Activated T-helper 1 cell treated with anti-CD3 and anti-CD28 coated beads, Interleukin-2, amount 50 U/mL, for 16 hours (primary cell): ENCODE results near the gene ACSL5.
"Not testable (repeated sequence)": the region's sequence is repeated elsewhere in the genome, so short reads cannot be mapped to it uniquely, and the experiment has no call there.

Experiments
- DNase-seq, 2 donors: peaks; one replicate each; pipeline ENCODE4 v3.0.0-alpha.2; 2020; ENCODE audit warnings: low read depth in 1 of 2, low spot score in 1 of 2

The ACSL5 gene

GRCh38 chr10:112406806-112407205 is 32.9 kb downstream of the ACSL5 start:
- not testable (repeated sequence) for DNase-seq

GRCh38 chr10:112407696-112408095 is 33.8 kb downstream of the ACSL5 start:
- no peak for DNase-seq

DNA sequence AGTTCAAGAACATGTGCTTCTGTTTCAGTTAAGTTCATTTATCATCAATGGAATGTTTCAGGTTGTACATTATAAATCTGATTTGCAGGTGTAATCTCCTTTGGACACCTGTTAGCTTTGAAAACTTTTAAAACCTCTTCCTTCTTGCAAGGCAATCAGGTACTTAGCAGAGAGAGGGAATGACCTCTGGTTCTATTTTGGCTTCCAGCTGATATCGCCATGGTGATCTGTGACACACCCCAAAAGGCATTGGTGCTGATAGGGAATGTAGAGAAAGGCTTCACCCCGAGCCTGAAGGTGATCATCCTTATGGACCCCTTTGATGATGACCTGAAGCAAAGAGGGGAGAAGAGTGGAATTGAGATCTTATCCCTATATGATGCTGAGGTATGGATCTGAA is 35.4 kb downstream of the ACSL5 start:
- DNase-seq, result no peak

DNA sequence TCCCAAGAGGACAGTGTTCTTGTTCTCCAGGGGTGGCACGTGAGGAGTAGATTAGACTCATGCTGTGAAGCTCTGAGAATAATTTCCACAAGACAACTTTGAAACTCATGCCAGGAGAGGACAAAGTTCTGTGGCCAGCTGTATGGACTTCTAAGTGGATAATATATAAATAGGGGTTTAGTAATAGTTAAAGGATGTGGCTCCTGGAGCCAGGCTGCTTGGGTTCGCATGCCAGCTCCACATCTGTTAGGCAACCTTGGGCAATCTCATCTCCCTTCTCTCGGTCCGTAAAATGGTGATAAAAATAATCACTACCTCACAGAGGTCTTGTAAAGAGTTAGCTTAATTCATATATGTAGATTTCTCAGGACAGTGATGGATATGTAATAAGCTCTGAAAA is 35.8 kb downstream of the ACSL5 start:
- DNase-seq, result no peak

DNA sequence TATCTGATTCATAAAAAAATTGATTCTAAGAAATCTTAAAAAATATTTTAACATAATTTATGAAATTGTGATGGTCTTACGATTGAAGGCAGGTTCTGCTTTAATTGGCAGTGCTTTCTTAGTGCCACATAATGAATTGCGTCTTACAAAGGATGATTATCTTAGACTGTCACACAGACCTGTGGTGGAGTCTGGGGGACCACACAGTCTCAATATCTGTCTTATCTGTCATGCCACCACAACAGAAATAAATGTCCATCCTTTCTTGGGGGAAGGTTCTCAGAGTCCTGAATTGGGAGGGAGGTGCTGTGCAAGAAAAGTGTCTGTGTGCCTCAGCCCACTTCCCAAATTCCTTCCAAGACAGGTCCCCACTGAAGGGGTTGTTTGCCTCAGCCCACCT is 38.8 kb downstream of the ACSL5 start:
- no peak for DNase-seq

- DNase-seq, result no peak
Observed at GRCh38 chr10:112421731-112422130, 47.8 kb downstream of the ACSL5 start.

DNA sequence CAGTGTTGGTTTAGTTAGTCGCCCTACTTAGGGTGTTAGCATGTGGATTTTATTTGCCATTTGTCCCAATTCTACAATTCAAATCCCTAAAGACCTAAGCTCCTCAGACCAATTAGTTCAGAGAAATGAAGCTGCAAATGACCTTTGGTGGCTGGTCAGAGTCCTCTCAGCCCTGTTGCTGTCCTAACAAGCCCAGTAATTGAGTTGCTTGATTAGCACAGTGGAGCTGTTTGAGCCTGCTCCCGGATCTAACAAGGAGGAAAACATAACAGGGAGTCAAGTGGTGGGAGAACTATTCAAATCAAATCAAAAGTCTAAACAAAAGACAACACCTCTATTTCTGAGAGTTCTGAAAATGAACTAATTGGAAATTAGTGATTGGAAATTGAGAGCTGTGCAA is 50.7 kb downstream of the ACSL5 start:
- no peak for DNase-seq

- DNase-seq, result no peak
Observed at GRCh38 chr10:112426111-112426510, 52.2 kb downstream of the ACSL5 start.

GRCh38 chr10:112429147-112429546 is 55.2 kb downstream of the ACSL5 start:
- no peak for DNase-seq

- DNase-seq, result no peak
Observed at GRCh38 chr10:112429654-112430230, 55.8 kb downstream of the ACSL5 start.

- DNase-seq, result no peak
Observed at GRCh38 chr10:112433136-112433535, 59.2 kb downstream of the ACSL5 start.

DNA sequence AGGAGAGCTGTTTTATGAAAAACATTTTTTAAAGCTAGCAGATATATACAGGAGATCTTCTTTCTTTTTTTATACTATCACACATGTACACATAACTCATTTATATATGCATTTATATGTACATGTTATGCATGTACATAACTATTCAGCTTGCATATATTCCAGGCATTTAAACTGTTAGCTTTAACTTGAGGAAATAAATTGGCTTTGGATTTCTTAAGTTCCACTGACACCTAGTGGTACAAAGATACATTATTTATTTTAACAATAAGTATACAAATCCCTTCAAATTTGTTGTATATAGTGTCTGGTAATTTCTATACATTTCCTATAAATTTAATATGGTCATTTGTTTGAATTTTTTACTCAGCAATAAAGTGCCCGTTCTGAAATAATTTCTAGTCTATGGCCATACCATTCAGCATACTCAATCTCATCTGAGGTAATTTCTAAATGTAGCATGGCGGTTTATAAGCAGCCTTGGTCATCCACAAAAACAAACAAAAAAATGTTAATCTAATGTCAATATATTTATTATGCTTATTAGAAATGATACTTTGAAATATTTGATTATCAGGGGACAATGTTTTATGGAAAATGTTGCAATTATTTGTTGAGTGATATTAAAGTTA is 61.2 kb downstream of the ACSL5 start:
- DNase-seq, result no peak

GRCh38 chr10:112438356-112438755 is 64.4 kb downstream of the ACSL5 start:
- no peak for DNase-seq

DNA sequence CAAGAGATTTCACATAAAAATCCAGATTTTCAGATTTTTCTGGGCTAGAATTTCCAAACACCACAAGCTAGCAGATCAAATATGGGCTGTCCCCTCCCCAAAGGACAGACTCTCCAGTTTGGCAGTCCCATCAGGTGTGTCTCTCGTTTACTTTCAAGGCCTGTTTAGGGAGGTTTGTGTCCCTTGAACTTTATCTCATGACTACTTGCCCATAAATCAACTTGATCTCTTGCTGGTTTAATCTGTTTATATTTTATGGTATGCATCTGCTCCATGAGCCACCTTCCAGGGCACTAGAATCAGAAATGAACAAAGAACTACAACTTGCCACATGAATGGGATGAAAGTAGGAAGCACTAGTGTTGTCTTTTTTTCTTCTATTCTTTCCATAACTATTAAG is 67.6 kb downstream of the ACSL5 start:
- no peak for DNase-seq

- DNase-seq, result no peak
Observed at GRCh38 chr10:112442063-112442462, 68.1 kb downstream of the ACSL5 start.

- no peak for DNase-seq
Observed at GRCh38 chr10:112446055-112446854, 72.3 kb downstream of the ACSL5 start.

GRCh38 chr10:112446855-112447619 is 73.1 kb downstream of the ACSL5 start, which contains the start of the genes VTI1A and ZDHHC6:
Gene VTI1A (plus strand): TSS chr10:112447215. CDS start chr10:112447374, 159 bp downstream.
Gene ZDHHC6 (minus strand): TSS chr10:112446914. CDS start chr10:112445436, 1,478 bp downstream.
- DNase-seq, result peak; percentile 68 to 71

DNA sequence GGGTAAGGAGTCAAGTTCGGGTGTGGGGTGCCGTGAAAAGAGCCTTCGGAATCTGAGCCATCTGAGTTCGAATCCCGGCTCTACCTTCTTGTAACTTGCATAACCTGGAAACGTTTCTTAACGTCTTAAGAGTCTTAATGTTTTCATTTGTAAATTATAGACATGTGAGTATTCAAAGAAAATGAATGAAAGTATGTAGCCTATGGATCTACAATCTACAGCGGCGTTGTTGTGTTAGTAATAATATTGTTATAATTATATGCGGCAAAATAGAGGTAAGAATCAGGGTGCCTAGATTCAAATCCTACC is 73.7 kb downstream of the ACSL5 start:
- no peak for DNase-seq

DNA sequence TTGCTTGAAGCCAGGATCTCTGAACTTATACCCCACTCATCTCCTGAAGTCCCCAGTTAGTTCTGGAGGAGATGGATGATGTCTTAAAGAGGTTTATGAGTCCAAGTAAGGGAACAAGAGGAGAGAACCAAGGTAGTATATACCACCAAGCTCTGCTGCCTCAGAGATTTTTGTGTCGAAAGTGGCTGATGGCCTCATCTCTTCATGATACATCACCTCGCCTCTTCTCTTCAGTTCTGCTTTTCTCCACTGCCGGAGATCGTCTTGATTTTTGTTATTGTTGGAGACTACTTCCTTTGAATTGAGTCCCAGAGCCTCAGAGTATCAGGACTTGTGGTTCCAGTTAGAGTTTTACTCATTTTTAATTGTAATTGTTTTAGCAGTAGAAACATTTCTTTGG is 75.0 kb downstream of the ACSL5 start:
- no peak for DNase-seq

DNA sequence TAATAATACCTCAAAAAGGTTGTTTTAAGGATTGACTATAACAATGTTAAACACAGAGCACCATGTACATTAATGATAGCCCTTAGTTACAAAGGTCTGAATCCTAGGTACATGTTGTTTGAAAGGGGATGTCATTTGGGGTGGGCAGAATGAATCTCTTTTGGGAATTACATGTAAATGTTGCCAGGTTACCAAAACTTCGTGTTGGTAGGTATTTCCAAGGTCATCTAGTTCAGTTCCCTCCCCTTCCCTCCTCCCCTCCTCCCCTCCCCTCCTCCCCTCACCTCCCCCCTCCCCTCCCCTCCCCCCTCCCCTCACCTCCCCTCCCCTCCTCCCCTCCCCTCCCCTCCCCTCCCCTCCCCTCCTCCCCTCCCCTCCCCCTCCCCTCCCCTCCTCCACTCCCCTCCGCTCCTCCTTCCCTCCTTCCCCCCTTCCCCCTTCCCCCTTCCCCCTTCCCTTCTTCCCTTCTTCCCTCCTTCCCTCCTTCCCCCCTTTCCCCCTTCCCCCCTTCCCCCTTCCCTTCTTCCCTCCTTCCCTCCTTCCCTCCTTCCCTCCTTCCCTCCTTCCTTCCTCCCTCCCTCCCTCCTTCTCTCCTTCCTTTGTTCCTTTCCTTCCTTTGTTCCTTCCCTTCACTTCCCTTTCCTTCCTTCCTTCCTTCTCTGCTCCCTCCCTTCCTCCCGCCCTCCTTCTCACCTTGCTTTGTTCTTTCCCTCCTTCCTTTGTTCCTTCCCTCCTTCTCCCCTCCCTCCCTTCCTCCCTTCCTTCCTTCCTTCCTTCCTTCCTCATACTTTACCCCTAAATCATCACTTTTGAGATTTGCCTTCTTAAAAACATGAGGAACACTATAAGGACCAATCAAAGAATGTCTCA is 81.2 kb downstream of the ACSL5 start:
- no peak for DNase-seq

- no peak for DNase-seq
Observed at GRCh38 chr10:112456533-112456932, 82.6 kb downstream of the ACSL5 start.
